OCI-LY7 (cell line): ENCODE data around the gene CASK. TPM values are rescaled to one million over a fixed set of nuclear protein-coding genes. Genes with fewer than 3 reads are reported as not detected.

Experiments used
- BruUV-seq: library from RNA; stranded (reverse); fragments of 400-500 nt; replicated peaks from 2 replicates; lab custom pipeline; 2021; lab: Mats Ljungman, UMichigan
- CTCF ChIA-PET: fragments of 300-600 bp; sonication (Branson Sonifier 250); formaldehyde crosslinking; loops from one replicate; lab custom pipeline; 2022; ENCODE audit warnings: antibody characterized with exemption; ENCODE audit not compliant: unreplicated experiment; lab: Charles Lee
- POLR2A ChIA-PET: fragments of 300-600 bp; sonication (Branson Sonifier 250); formaldehyde crosslinking; loops from one replicate; lab custom pipeline; 2022; ENCODE audit warnings: antibody characterized with exemption; lab: Charles Lee
- DNase-seq: peaks from one replicate; pipeline ENCODE4 v3.0.0-alpha.2; 2015; ENCODE audit warnings: low spot score
- H2AFZ ChIP-seq: fragments of 200-600 bp; sonication (generic), shearing (Covaris generic); 2 replicates; pipeline ENCODE4 v1.6.1; 2014; ENCODE audit warnings: mild to moderate bottlenecking, antibody characterized with exemption, low read length, moderate library complexity
- H3K27ac ChIP-seq: fragments of 200-600 bp; sonication (generic); 2 replicates; pipeline ENCODE4 v1.5.1; 2014; ENCODE audit warnings: mixed run types, low read depth, mild to moderate bottlenecking, moderate library complexity, low read length, inconsistent platforms; ENCODE audit not compliant: poor library complexity, severe bottlenecking
- H3K36me3 ChIP-seq: fragments of 200-600 bp; sonication (generic); 2 replicates; pipeline ENCODE4 v1.6.1; 2014; ENCODE audit warnings: mild to moderate bottlenecking, antibody characterized with exemption, low read length, moderate library complexity, mixed read lengths; ENCODE audit not compliant: insufficient read depth
- H3K4me1 ChIP-seq: fragments of 200-600 bp; sonication (generic); 2 replicates; pipeline ENCODE4 v1.5.1; 2014; ENCODE audit warnings: mild to moderate bottlenecking, low read length; ENCODE audit not compliant: insufficient read depth, poor library complexity, severe bottlenecking
- H3K4me2 ChIP-seq: fragments of 200-600 bp; sonication (generic); 2 replicates; pipeline ENCODE4 v1.6.1; 2014; ENCODE audit warnings: mild to moderate bottlenecking, low read length
- H3K4me3 ChIP-seq: fragments of 200-600 bp; sonication (generic); 2 replicates; pipeline ENCODE4 v1.5.1; 2014; ENCODE audit warnings: mild to moderate bottlenecking, low read depth, low read length; ENCODE audit not compliant: poor library complexity, severe bottlenecking
- H3K79me2 ChIP-seq: fragments of 200-600 bp; sonication (generic); 2 replicates; pipeline ENCODE4 v1.6.1; 2016; ENCODE audit warnings: low read depth, mild to moderate bottlenecking, low read length, moderate library complexity, mixed read lengths; ENCODE audit not compliant: insufficient read depth
- H3K9me2 ChIP-seq: fragments of 200-600 bp; sonication (generic); 2 replicates; pipeline ENCODE4 v1.6.1; 2016; ENCODE audit warnings: mild to moderate bottlenecking, low read length, mixed read lengths; ENCODE audit not compliant: insufficient read depth
- H3K9me3 ChIP-seq: fragments of 200-600 bp; sonication (generic); 2 replicates; pipeline ENCODE4 v1.6.1; 2014; ENCODE audit warnings: mild to moderate bottlenecking, mixed run types, low read length, mixed read lengths
- H4K20me1 ChIP-seq: fragments of 200-600 bp; sonication (generic); 2 replicates; pipeline ENCODE4 v1.6.1; 2014; ENCODE audit warnings: mild to moderate bottlenecking, antibody characterized with exemption, low read length, moderate library complexity, mixed read lengths; ENCODE audit not compliant: insufficient read depth
- CTCF ChIP-seq: fragments of 200-600 bp; sonication (generic); conservative IDR thresholded peaks from 2 replicates; pipeline ENCODE4 v1.5.1; 2014; ENCODE audit warnings: mild to moderate bottlenecking, antibody characterized with exemption, low read length, moderate library complexity, mixed read lengths
- EZH2phosphoT487 ChIP-seq: fragments of 200-600 bp; sonication (generic); IDR thresholded peaks from 2 replicates; pipeline ENCODE4 v1.6.1; 2018; ENCODE audit warnings: low read depth, borderline replicate concordance, mild to moderate bottlenecking, mixed run types, antibody characterized with exemption, low read length, moderate library complexity, mixed read lengths
- intact Hi-C: fragments of 100-400 bp; cut with micrococcal nuclease; formaldehyde crosslinking; loops from one replicate; pipeline ENCODE4 v1.10.0; 2022; ENCODE audit not compliant: unreplicated experiment
- total RNA-seq, 2 experiments: library from RNA; depleted of rRNA in 1 of 2; stranded (reverse); fragments of >200 nt in 1 of 2; shearing (Covaris generic) in 1 of 2; gene quantifications; 2 replicates each; pipeline ENCODE4 v1.2.3, GENCODE V29; 2014 to 2022

Gene CASK
- total RNA-seq, 2 experiments from 2014 or later, result 18.6 to 29.4 TPM

GRCh38 chrX:41837270-41837944, 85.9 kb downstream of the CASK start:
- intact Hi-C loops, result no loop called here
- Histone ChIP-seq H2AFZ (no peak overlapping the region), H4K20me1 (no peaks in the 10 kb centered on the region), H3K4me1 (no peaks in the 10 kb centered on the region), H3K4me3 (no peak overlapping the region), H3K9me3 (no peaks in the 10 kb centered on the region), H3K27ac (no peak overlapping the region), H3K79me2 (no peaks in the 10 kb centered on the region), H3K9me2 (no peaks in the 10 kb centered on the region), H3K4me2 (no peak overlapping the region), H3K36me3 (no peaks in the 10 kb centered on the region; the same call in 1 of the 2 replicates)
- no TSS peak for BruUV-seq
- DNase-seq, result no peak
- POLR2A ChIA-PET, result no interaction called here
- CTCF ChIA-PET, result no interaction called here
- TF ChIP-seq CTCF (no peak), EZH2phosphoT487 (no peak)

- no peak for DNase-seq
- BruUV-seq, result no TSS peak
- no peak for TF ChIP-seq CTCF
- no peak for TF ChIP-seq EZH2phosphoT487
- Histone ChIP-seq H3K4me1 (no peaks in the 10 kb centered on the region), H3K4me2 (no peak overlapping the region), H3K36me3 (no peaks in the 10 kb centered on the region), H3K27ac (no peak overlapping the region), H4K20me1 (no peaks in the 10 kb centered on the region), H2AFZ (no peak overlapping the region), H3K4me3 (no peak overlapping the region), H3K9me3 (no peaks in the 10 kb centered on the region), H3K9me2 (no peaks in the 10 kb centered on the region), H3K79me2 (no peaks in the 10 kb centered on the region)
- ChIA-PET POLR2A (no interaction called here), CTCF (no interaction called here)
- intact Hi-C loops, result no loop called here
Observed at GRCh38 chrX:41828826-41829225, 94.5 kb downstream of the CASK start.

- no peak overlapping the region for H3K4me2 ChIP-seq
- POLR2A ChIA-PET, result interaction anchor here (0.5 kb wide), 1 partner anchor 445 kb away, joined by 3 read pairs; no protein-coding TSS in a partner anchor
- no peaks in the 10 kb centered on the region for H3K79me2 ChIP-seq
- intact Hi-C loops, result no loop called here
- H3K9me3 ChIP-seq, result no peaks in the 10 kb centered on the region
- no peaks in the 10 kb centered on the region for H4K20me1 ChIP-seq
- H2AFZ ChIP-seq, result no peak overlapping the region
- H3K27ac ChIP-seq, result no peak overlapping the region
- H3K4me1 ChIP-seq, result no peaks in the 10 kb centered on the region
- TF ChIP-seq CTCF (no peak), EZH2phosphoT487 (no peak)
- H3K36me3 ChIP-seq, result no peaks in the 10 kb centered on the region
- CTCF ChIA-PET, result no interaction called here
- no peak overlapping the region for H3K4me3 ChIP-seq
- DNase-seq, result no peak
- no TSS peak for BruUV-seq
- no peaks in the 10 kb centered on the region for H3K9me2 ChIP-seq
Observed at GRCh38 chrX:41827886-41828285, 95.5 kb downstream of the CASK start.
